ENCODE results near the gene DAGLB. TPM values are rescaled to one million over a fixed set of nuclear protein-coding genes. Genes with fewer than 3 reads are reported as not detected.

DAGLB gene, protein sequence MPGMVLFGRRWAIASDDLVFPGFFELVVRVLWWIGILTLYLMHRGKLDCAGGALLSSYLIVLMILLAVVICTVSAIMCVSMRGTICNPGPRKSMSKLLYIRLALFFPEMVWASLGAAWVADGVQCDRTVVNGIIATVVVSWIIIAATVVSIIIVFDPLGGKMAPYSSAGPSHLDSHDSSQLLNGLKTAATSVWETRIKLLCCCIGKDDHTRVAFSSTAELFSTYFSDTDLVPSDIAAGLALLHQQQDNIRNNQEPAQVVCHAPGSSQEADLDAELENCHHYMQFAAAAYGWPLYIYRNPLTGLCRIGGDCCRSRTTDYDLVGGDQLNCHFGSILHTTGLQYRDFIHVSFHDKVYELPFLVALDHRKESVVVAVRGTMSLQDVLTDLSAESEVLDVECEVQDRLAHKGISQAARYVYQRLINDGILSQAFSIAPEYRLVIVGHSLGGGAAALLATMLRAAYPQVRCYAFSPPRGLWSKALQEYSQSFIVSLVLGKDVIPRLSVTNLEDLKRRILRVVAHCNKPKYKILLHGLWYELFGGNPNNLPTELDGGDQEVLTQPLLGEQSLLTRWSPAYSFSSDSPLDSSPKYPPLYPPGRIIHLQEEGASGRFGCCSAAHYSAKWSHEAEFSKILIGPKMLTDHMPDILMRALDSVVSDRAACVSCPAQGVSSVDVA
- polyA plus RNA-seq (ENCODE audit: insufficient read length in 4 of 4), result 10 to 100 TPM; 14.0 to 20.4 (median 16.3) TPM

DNA sequence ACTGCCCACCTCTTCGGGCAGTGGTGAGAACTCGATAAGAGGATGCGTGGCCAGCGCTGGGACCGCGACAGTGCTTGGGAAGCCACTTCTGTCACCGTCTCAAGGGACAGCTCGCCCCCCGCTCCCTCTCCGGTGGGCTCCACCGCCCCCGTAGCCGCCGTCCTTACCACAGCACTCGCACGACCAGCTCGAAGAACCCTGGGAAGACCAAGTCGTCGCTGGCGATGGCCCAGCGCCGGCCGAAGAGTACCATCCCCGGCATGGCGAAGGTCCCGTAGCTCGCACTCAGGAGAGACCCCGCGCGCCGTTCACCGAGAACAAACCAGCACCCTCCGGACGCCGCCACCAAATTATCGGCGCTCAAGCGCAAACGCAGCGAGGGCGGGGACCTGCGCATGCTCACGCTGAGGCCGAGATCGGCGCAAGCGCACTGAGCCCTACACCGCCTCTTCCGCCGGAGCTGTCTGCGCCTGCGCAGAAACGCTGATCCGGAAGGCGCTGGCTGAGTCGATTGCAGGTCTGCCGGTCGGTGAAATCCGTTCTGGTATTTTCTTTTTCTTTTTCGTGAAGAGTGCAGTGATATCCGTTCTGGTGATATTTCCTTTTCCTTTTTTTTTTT lies at the start of gene DAGLB:
Gene DAGLB, minus strand, starts transcription at position 374 of the 619 bp plus-strand sequence. Its CDS starts 112 bp downstream, at position 262.
- DNase-seq (ENCODE audit: low read depth in 4 of 4, low spot score in 2 of 4), result peak; percentile 86 to 91 (median 88)

DNA sequence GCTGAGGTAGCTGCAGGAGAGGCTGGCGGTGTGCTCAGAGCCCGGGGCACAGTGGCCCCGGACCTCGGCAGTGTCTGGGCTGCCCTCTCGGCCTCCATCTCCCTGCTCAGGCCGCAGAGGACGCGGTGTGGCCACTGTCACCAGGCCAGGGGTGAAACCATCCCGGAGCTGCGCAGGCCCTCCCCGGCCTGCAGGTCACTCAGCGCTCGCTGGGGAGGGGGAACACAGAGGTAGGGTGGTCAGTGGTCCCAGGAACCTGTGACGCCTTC lies 49.8 kb upstream of the DAGLB start:
- DNase-seq (ENCODE audit: low read depth in 4 of 4, low spot score in 2 of 4), result no peak

DNA sequence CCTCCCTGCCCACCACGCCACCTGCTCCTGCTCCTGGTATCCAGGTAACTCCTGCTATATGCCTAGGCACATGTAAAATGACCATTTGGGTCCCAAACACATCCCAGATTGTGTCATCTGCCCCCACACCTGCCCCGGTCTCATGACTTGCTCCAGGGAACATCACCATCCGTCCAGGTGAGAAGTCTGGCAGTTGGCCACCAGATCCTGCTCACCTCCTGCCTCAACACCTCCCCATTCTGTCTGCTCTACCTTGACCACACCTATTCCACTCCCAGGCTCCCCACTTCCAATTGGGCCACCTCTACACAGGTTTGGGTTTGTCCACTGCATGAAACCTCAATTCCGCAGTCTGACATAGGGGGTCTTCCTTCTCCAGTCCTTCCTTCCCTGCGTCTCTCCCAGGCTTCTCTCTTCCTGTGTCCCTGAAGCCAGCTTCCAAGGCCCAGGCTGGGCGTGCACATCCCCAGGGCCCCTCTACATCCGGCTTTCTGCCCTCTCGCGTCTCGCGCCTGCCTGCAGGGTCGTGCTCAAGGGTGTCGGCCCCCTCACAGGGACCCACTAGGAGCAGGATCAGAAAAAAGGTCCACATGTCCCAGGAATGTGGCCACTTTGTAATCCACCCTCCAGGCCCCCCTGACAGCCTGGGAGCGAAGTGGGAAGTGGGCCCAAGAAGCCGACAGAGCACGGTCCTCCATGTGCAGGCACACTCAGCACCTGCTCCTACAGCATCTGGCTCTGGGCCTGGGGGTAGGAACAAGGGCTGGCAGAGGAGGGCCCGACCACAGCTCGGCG lies 49.3 kb upstream of the DAGLB start:
- no peak for DNase-seq (ENCODE audit: low read depth in 4 of 4, low spot score in 2 of 4)

DNA sequence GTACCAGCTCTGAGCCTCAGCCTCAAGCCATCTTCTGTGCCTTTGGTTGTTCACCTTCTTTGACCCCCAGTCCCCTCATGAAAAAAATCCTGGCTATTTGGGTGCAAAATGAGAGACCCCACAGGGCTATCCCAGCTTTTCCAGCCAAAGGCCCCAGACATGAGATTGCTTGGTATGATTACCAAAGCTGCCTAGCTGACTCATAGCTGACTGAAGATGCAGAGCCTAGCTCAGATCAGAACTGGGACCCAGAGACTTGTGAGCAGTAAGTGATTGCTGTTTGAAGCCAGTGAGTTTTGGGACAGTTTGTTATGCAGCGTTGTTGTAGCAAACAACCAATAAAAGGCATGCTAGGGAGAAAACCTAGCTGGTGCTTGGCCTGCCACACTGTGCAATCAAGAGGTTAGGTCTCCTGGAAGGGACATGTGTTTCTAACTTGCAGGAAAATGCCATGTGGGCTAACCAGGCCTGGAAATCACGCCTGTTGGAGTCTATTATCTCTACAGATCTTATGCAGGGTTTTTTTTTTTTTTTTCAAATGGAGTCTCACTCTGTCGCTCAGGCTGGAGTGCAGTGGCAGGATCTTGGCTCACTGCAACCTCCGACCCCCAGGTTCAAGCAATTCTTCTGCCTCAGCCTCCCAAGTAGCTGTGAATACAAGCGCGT lies 48.0 kb upstream of the DAGLB start:
- no peak for DNase-seq (ENCODE audit: low read depth in 4 of 4, low spot score in 2 of 4)

DNA sequence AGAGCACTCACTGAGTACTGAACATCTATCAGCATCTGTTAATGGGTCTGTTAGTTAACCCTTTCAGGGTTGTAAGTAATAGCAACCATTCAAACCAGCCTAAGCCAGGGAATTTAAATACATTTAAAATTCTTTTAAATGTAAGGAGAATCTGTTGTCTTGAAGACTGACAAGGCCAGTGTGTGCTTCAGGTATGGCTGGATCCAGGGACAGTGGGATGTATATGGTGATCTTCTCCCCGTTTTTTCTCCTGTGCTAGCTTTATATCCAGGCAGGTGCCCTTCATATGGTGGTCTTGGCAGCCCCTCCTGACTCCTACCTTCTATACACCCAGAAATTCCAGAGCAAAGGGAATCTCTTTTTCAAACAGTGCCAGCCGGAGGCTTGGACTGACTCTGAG lies 46.6 kb upstream of the DAGLB start:
- DNase-seq (ENCODE audit: low read depth in 4 of 4, low spot score in 2 of 4), result no peak

DNA sequence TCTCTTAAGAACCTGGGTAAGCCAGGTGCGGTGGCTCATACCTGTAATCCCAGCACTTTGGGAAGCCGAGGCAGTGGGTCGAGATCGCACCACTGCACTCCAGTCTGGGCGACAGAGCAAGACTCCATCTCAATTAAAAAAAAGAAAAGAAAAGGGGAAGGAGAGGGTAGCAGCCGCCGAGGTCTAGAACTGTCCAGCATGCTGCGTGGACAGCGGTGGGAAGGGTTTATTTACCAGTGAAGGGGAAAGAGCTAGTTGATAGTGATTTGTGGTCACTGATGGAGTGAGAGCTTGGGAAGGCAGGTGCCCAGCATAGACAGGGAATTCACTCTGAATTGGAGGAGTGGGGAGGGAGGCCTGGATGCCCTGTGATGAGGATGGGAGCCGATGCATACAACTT lies 43.4 kb upstream of the DAGLB start:
- no peak for DNase-seq (ENCODE audit: low read depth in 4 of 4, low spot score in 2 of 4)

DNA sequence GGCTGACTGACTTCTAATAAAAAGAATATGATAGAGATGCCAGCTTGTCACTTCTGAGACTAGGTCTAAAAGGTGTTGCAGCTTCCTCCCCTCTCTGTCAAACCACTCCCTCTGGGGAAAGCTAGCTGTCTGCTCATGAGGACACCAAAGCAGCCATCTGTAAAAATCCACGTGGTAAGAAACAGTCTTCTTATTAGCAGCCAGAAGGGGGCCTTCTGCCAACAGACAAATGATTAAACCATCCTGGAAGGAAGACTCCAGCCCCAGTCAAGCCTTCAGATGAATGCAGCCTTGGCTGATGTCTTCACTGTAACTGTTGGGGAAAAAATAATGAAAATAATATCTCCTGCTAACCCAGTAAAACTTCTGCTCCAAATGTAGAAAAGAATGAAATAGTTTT lies 41.9 kb upstream of the DAGLB start:
- no peak for DNase-seq (ENCODE audit: low read depth in 4 of 4, low spot score in 2 of 4)

DNA sequence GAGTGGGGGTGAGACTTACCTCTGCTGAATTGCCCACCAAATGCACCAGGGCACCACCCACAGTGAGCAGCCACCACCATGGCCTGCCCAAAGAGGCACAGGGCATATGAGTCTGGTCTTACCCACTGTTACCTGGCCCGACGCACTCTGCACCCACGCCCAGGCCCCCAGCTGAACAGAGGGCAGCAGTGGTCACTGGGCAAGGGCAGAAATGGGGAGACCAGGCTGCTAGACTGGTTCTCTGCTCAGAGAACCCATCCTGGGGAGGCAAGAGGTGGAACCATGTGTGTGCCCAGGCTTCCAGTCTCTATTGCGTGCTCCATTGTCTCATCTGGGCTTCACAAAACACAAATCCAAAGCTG lies 39.4 kb upstream of the DAGLB start:
- DNase-seq (ENCODE audit: low read depth in 4 of 4, low spot score in 2 of 4), result no peak

DNA sequence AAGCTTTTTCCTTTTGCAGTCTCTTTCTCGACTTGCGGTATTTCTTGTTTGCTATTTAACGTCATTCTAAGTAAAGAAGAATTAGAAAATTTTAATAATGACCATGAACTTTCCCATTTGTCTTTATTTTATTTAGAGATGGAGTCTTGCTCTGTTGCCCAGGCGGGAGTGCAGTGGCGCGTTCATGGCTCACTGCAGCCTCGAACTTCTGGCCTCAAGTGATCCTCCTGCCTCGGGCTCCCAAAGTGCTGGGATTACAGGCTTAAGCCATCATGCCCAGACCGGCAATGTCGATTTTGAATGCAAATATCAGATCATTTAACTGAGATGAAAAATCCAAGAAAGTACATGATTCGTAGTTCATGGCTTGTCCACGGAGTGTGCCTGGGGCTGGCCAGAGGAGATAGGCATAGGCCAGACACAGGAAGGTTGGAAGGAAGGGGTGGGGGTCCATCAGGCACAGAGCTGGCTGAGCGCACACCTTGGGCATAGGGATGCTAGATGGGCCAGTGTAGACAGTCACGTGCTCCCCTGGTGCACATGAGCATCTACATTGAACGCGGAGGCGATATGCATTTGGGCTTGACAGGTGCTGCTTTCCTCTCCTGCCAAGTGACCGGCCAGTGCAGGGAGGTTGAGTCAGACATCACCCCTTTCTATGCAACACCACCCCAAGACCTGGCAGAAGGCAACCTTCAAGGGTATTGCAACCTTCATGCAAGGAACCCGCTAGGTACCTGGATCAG lies 38.9 kb upstream of the DAGLB start:
- no peak for DNase-seq (ENCODE audit: low read depth in 4 of 4, low spot score in 2 of 4)

DNA sequence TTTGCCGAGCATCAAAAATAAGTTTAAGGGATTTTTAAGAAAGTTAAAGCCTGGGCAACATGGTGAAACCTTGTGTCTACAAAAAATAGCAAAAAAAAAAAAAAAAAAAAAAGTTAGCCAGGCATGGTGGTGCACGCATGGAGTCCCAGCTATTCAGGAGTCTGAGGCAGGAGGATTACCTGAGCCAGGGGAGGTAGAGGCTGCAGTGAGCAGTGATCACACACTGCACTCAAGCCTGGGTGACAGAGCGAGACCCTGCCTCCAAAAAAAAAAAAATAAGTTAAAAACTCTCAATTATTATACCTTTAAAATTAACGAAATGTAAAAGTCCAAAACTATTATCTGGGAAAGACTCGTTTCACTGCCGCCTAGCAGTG lies 35.0 kb upstream of the DAGLB start:
- DNase-seq (ENCODE audit: low read depth in 4 of 4, low spot score in 2 of 4), result no peak

DNA sequence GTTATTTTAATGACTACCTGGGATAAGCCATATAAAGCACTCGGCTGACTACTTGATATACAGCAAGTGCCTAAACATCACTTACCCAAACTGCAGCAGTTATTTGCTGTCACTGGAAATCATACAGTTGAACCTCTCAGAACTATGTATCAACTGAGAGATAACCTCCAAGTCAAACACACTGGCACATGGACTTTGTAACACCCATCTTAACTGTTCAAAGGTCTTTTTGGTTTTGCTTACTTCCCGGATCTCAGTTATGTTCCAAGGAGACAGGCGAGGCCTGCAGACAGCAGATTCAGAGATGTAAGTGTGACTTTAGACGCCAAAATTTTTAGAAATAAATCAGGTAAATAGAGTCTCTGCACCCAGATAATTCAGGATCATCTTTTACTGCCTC lies 34.6 kb upstream of the DAGLB start:
- DNase-seq (ENCODE audit: low read depth in 4 of 4, low spot score in 2 of 4), result no peak

DNA sequence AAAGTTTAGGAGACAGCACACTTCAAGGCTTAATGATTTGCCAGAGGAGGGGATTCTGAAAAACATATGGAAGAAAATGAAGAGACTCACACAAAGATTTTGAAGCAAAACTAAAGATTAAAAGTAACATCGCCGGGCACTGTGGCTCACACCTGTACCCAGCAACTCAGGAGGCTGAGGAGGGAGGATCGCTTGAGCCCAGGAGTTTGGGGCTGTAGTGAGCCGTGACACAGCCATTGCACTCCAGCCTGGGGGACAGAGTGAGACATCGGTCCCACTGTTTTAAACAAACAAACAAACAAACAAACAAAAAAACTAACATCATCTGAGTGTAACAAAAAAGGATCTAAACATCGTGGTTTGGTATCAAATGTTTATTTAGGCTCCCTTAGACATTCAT lies 33.7 kb upstream of the DAGLB start:
- DNase-seq (ENCODE audit: low read depth in 4 of 4, low spot score in 2 of 4), result no peak

DNA sequence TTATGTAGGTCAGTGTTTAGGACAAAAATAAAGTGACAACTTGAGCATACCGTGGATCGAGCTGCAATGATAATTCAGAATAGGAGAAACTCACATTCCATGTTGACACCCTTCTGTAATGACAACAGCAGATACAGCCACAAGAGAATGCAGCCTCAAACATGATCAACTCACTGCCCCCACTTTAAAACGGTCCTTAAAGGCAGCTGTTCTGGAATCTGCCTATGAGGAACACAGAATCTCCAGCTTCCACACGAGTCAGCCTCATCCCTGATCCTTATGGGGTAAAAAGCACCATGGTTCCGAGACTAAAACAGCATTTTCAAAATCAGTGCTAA lies 32.5 kb upstream of the DAGLB start:
- no peak for DNase-seq (ENCODE audit: low read depth in 4 of 4, low spot score in 2 of 4)

DNA sequence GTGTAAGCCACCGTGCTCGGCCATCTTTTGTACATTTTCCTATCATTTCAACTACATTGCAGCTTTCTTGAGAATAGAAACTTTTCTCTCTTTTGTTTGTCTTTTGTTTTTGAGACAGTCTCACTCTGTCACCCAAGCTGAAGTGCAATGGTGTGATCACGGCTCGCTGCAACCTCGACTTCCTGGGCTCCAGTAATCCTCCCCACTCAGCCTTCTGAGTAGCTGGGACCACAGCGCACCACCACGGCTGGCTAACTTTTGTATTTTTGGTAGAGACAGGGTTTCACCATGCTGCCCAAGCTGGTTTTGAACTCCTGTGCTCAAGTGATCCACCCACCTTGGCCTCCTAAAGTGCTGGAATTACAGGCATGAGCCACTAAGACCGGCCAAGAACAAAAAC lies 31.3 kb upstream of the DAGLB start:
- no peak for DNase-seq (ENCODE audit: low read depth in 4 of 4, low spot score in 2 of 4)

DNA sequence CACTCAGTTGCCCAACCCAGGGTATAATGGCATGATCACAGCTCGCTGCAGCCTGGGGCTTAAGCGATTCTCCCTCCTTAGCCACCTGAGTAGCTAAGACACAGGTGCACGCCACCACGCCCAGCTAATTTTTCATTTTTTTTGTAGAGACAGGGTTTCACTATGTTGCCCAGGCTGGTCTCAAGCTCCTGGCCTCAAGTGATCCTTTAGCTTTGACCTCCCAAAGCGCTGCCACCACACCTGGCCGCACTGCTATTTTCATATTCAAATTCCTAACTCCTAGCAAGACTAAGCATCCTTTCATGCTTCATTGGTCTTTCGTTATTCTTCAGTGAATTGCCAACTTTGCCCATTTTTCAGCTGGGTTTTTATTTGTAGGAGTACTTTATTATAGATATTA lies 30.4 kb upstream of the DAGLB start:
- no peak for DNase-seq (ENCODE audit: low read depth in 4 of 4, low spot score in 2 of 4)

DNA sequence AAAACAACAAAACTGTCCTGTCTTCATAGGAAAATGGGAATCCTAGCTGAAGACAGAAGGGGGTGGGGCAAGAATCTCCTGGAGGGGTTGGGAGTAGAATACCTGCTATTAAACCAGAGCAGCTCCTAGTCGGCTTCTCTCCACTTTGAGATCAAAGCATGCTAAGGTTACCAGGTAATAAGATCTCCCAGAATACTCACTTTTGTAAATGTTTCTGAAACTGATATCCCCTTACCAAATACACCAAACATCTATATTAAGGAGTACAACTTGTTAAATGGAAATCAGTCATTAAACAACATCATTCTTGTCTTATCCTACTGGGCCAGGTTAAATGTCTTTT lies 29.5 kb upstream of the DAGLB start:
- no peak for DNase-seq (ENCODE audit: low read depth in 4 of 4, low spot score in 2 of 4)

DNA sequence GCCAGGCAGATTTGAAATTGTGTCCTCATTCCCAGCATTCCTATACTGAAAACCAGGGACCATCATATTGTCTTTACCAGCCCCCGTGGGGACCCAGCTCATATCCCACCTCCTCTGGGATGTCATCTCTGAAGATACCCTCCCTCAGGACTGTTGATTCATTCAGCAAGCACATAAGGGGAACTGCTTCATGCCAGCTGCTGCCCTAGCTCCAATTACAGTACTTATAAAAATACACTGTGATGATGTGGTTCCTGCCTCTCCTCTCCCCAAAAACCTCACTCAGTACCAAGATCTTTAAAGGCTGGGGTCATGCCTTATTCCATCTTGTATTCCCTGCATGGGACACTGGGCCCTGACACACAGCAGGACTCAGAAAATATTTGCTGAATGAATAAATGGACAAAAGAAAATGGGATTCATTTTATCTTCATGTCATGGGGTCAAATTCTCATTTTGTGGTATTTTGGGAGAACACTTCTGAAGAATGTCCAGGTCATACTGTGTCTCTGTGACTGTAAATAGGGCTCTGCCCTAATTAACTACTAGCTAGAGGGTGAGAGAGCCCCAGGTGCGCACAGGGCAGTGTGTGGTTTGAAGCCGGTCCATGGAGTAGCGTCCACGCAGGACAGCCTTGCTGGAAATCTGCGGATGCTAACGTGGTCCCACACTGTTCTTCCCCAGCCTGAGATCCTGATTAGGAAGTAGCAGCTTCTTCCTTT lies 29.0 kb upstream of the DAGLB start:
- no peak for DNase-seq (ENCODE audit: low read depth in 4 of 4, low spot score in 2 of 4)

DNA sequence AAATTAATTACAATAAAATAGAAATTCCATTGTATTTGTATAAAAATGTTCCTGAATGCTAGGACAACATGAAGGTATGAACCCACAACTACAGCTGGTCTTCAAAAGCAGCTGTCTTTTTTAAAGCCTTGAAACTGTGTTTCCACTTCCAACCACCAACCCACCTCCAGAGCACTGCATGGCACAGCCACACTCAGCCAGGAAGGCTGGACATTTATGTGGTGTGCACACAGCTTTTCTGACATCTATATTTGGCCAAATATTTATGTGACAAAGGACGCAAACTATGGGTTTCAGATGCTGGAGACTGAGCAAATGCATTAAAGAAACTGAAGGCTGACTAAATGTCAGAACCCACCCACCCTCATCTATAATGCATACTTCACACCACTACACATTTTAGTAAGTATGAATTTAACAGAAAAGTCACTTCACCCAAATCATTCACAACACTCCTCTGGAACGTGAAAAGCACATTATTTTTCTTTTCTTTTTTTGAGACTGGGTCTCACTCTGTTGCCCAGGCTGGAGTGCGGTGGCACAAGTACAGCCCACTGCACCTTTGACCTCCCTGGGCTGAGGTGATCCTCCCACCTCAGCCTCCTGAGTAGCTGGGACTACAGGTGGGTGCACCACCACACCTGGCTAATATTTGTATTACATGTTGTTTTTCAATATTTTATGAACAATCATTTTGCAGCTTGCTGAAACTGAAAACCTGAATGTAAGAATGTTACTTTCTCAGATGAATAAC lies 27.9 kb upstream of the DAGLB start:
- DNase-seq (ENCODE audit: low read depth in 4 of 4, low spot score in 2 of 4), result no peak

DNA sequence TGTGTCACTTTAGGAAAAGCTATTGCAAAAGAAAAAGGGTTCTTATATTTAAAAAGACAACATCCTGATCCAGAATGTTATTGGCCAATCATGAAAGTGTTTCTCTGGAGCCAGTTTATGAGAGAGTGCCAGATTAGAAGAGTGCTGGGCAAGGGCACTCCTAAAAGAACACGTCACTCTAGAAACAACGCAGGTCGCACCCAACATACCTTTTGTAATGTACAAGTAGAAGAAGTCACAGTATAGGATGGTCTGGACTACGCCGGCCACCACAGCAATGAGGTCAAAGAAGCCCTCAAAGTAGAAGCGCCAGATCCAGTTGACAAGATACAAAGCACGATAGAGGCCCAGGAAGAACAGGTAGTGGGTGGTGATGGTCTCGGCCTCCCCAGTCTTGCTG lies 18.1 kb upstream of the DAGLB start:
- no peak for DNase-seq (ENCODE audit: low read depth in 4 of 4, low spot score in 2 of 4)

Measured in left renal cortex interstitium (tissue), 4 donors.